T-helper 1 cell treated with Interleukin-12 subunit alpha and Interleukin-12 subunit beta and Interleukin-4 antibody, amounts not matched to agents 30 ng/mL and 1 ng/mL, for 36 hours (primary cell): ENCODE measurements around the gene MGAT4A. TPM values are rescaled to one million over a fixed set of nuclear protein-coding genes. Genes with fewer than 3 reads are reported as not detected.
"Not testable (repeated sequence)": the region's sequence is repeated elsewhere in the genome, so short reads cannot be mapped to it uniquely, and the experiment has no call there.

Experiments
- intact Hi-C: fragments of 100-400 bp; cut with micrococcal nuclease; formaldehyde crosslinking; loops from one replicate; pipeline ENCODE4 v1.15.1; 2024
- total RNA-seq: library from RNA; stranded (reverse); gene quantifications from 2 replicates; pipeline ENCODE4 v1.2.3, GENCODE V29; 2022

The MGAT4A gene
- total RNA-seq, 1 donor from 2014 or later: 120 TPM

DNA sequence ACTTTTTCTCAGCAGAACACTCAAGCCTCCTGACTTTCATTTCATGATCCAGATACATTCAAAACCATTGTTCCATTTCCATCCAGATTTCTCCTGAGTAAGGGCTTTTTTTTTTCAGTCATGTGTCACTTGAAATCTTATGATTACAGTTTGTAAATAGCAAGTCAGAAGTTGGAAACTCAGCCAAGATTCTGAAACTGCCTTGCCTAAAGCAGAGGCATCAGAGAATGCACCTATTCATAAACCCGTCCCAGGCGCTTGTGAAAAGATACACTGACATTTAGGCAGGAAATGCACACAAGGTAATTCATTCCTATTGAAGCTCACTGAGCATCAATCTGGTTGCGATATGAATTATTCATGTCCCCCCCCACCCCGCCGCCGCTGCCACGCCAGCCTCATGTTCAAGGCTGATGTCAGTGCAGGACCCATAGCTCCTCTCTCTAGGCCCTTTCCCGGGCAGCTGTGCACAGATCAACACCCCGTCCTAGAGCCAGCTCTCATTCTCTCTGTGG lies 30.4 kb upstream of the MGAT4A start:
- intact Hi-C loops: loop anchor here (1.0 to 10.0 kb wide), 3 partner anchors 10 to 573 kb away; partner anchors contain the start of genes EIF5B and TXNDC9

DNA sequence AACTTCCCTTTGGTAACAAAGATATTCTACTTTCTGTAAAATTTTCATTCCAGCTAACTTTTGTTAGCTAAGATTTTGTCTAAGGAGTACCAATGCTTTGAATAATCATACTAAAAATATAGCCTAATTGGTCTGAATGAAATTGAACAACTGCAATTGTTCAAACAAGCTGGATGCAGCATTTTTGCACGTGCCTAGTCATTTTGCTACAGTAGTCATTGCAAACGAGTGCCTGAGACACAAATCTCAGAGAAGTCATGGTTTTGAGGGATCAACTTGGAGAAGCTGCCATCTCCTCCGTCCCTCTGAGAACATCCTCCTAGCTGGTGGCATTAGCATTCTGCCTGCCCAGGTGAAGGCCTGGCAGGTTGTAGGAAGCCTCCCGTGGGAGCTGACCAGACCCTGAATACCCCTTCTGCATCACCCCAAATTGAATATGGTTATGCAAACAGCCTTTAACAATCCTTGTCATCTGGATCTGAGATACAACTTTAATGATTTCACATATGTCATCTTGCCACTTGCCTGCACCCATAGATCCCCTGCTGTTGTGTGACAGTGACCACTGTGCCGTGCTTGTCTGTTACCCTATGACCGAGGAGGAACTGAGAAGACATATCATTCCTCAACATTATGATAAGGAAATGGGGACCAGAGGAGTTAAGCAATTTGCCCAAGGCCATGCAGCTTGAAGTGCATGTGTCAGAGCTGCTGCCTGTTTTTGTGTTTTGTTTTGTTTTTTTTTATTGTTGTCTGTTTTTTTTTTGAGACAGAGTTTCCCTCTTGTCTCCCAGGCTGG lies 29.1 kb upstream of the MGAT4A start:
- intact Hi-C loops: loop anchor here (10.0 kb wide), 1 partner anchor 575 kb away; the partner anchor contains the start of genes EIF5B and TXNDC9

DNA sequence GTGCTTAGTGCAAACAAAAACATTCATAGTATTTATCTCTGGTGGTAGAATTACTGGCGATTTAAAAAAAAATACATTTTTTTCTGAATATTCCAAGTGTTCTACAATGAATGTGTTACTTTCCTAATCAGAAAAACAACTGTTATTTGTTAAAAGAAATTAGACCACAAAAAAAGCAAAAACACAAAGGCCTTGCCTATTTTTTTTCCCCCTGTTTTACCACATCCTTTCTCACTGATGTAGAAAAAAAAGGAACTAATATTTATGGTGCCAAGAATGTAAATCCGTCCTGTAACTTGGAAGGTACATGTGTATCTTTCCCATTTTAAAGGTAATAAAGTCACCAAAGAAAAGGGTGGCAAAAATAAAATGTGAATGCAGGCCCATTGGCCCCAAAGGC lies 28.4 kb upstream of the MGAT4A start:
- intact Hi-C loops: no loop called here

DNA sequence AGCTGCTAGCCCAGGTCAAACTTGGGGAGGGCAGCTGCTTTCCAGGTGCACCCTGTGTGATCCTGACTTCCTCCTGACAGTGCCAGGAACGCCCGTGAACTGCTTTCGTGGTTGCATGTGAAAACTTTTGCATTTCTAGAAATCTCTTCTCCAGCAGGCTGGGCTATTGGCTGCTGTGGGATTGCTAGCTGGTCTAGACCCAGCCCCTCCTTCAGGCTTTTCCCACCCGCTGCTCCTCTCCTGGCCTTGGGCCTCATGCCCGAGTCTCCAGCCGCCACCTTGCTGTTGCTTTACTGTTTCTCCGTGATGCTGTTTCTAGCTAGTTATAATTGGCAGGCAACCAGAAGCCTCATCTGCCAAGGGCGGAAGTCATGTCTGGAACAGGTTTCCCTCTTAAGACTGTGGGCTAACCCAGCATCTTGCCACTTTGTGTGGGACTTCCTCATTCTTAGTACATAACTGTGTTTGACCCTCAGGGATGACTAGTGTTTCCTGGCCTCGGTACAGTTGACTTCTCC lies 27.0 kb upstream of the MGAT4A start:
- intact Hi-C loops: loop anchor here (1.0 kb wide), 2 partner anchors 22 to 109 kb away; no protein-coding TSS in a partner anchor

DNA sequence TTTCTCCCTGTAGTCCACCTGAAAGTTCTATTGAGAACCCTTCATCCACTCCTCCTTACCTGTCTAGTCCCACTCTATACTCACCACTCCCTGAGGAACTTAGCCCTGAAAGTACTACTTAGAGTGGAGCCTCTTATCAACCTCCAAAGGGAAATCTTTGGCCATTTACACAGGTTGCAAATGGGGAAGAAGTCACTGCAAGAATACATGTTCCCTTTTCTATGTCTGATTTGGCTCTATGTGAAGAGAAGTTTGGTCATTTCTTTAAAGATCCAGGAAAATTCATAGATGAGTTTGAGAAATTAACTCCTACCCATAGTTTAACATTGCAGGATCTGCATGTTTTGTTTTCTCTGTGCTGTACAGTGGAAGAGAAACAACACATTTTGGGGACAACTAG lies 22.9 kb upstream of the MGAT4A start:
- intact Hi-C loops: no loop called here

DNA sequence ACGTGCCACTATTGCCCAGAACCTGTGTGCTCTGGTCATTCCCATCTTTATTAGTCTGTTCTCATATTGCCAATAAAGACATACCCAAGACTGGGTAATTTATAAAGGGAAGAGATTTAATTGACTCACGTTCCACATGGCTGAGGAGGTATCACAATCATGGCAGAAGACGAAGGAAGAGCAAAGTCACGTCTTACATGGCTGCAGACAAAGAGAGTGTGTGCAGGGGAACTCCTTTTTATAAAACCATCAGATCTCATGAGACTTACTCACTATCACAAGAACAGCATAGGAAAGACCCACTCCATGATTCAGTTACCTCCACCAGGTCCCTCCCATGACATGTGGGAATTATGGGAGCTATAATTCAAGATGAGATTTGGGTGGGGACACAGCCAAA lies 21.8 kb upstream of the MGAT4A start:
- intact Hi-C loops: not testable (repeated sequence)

DNA sequence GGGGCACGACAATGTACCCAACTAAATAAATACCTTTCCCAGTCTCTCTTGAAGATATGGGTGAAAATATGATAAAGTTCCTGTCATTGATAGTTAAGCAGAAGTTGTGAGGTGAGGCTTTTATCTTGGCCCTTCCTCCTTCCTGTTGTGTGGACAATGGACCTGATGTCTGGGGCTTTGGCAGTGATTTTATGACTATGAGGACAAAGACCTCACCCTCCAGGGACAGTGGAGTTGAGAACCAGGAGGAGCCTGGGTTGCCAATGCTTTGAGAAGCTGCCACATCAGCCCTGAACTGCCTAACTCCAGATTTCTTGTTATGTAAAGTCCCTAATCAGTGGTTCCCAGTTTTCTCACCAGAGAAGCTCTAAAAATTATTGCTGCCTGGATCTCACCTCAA lies 20.8 kb upstream of the MGAT4A start:
- intact Hi-C loops: no loop called here

DNA sequence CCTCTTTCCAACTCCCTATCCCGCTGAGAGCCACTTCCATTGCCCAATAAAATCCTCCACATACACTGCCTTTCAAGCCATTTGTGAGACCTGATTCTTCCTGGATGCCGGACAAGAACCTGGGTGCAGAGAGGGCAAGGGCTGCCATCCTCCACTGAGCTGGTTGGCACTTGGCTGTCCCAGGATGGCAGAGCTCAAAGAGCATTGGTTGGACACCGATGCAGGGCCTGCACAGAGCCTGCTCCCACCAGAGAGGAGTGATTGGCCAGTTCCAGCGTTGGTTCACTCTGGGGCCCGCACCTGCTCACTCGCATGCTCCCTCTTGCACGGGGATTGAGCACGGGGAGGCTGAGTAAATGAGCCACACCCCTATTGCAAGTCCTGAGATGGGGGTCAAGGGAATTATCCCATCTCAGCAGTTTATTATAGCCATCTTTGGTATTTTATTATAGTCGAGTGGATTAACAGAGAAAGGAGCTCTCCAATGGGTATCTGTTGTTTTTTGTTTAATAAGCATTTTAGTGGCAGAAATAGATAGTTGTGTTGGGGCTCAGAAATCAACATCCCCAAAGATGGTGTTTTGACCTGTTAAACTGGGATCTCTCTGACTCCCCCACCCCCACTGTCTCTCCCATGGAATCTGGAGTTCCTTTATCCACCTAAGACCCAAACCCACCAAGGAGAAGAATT lies 19.8 kb upstream of the MGAT4A start:
- intact Hi-C loops: no loop called here

DNA sequence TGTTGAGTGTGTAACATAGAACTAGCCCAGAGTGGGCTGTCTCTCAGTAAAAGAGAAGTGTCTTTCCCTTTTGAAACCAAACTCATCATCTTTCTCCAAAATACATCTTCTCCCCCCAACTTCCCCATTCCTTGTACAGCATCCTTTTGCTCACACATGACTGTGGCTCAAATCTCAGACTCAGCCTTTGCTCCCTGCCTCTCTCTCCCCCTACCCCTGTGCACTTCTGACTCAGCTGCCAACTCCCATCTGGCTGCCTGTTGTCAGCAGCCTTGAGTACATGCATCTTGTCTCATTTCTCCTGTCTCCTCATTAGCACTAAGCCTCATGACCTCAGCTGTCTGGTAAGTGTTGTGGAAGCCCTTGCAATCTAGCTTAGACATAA lies 18.1 kb upstream of the MGAT4A start:
- intact Hi-C loops: loop anchor here (1.0 kb wide), 1 partner anchor 12 kb away; no protein-coding TSS in a partner anchor

DNA sequence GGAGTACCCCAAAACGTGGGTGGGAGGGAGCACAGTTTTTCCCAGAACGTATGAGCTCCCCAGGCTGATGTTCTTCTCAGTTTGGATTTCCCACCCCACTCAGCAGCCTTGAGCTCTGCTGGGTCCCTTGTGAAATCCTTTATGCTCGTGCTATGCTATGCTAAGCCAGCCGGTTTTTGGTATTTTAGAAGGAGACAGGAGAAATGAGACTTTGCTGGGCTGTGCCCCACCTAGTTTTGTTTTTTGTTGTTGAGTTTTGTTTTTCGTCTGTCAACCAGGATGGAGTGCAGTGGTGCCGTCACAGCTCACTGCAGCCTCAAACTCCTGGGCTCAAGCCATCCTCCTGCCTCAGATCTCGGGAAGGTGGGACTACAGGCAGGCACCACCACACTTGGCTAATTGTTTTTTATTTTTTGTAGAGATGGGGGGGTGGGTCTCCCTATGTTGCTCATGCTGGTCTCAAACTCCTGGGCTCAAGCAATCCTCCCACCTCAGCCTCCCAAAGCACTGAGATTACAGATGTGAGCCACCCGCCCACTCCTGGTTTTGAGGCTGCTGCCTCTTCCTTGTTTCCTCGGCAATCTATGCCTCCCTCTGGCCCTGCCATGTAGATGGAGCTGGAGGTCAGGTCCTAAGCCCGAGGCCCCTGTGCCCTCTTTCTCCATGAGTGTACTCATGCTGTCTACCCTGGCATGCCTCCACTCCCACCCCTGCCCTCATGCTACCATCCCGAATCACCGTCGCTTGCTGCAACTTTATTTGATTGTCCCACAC lies 17.5 kb upstream of the MGAT4A start:
- intact Hi-C loops: loop anchor here (1.0 kb wide), 1 partner anchor 13 kb away; no protein-coding TSS in a partner anchor

DNA sequence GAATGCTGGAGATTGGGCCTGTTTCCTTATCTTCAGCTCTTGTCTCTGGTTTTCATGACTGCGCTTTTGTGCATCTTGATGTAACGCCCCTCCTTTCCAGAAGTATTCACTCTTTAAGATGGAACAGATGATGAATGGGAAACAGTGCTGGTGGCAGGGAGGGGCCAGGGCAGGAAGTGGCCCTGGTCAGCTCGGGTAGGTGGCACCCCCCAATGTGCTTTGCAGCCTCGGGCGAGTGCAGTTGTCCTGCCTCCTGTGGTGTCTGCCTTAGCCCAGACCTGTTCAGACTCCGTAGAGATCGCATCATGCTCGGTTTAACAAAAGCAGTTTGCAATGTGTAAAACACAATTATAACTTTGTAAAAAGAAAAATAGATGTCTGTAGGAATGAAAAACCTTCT lies 17.0 kb upstream of the MGAT4A start:
- intact Hi-C loops: no loop called here

DNA sequence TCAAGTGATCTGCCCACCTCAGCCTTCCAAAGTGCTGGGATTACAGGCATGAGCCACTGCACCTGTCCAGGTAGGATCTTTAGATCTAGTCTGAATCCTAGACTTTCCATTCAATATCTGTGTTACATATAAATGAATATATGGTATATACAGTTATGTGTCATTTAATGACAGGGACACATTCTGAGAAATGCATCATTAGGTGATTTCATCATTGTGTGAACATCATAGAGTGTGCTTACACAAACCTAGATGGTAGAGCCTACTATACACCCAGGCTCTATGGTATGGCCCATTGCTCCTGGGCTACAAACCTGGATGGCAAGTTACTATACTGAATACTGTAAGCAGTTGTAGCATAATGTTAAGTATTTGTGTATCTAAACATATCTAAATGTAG lies 15.5 kb upstream of the MGAT4A start:
- intact Hi-C loops: no loop called here

DNA sequence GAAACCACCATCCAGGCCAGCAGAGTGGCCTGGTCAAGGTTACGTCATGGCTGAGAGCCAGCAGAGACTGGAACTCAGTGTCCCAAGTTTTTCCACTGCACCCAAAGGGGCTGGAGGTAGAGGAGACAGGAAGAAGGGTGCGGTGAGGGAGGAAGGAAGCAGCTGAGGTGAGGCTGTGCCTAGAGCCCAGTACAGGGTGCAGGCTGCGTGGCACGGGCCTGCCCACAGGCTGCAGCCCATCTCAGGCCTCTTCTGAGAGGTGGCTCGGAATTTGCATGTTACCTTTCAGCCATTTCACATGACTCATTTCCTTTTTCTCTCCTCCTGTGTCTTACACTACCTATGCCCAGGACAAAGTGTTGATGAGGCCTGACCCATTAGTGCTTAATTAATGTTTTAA lies 13.7 kb upstream of the MGAT4A start:
- intact Hi-C loops: no loop called here

DNA sequence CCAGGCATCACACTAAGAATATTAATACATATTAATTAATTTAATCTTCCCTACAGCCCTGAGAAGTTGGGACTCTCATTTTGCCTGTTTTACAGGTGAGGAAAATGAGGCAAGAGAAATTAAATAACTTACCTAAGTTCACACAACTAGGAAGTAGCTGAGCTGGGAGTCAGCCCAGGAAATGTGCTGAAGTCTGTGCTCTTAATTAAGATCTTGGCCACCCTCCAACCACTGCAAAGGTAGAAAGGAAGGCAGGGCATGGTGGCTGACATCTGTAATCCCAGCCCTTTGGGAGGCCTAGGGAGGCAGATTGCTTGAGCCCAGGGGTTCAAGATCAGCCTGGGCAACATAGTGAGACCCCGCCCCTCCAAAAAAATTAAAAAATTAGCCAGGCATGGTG lies 12.9 kb upstream of the MGAT4A start:
- intact Hi-C loops: no loop called here

DNA sequence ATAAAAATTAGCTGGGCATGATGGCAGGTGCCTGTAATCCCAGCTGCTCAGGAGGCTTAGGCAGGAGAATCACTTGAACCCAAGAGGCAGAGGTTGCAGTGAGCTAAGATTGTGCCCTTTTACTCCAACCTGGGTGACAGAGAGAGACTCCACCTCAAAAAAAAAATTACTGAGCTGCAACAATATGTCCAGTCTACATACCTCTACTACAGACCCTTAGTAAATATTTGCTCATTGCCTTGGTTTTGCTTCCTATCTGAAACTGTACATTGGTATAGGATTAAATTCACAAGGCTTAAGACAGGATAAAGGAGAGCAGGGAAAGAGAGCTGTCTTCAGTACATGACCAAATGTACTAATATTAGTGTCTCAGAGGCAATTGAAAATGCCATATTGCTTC lies 8.1 kb upstream of the MGAT4A start:
- intact Hi-C loops: loop anchor here (10.0 kb wide), 3 partner anchors 274 to 746 kb away; partner anchors contain the start of genes EIF5B and TXNDC9

DNA sequence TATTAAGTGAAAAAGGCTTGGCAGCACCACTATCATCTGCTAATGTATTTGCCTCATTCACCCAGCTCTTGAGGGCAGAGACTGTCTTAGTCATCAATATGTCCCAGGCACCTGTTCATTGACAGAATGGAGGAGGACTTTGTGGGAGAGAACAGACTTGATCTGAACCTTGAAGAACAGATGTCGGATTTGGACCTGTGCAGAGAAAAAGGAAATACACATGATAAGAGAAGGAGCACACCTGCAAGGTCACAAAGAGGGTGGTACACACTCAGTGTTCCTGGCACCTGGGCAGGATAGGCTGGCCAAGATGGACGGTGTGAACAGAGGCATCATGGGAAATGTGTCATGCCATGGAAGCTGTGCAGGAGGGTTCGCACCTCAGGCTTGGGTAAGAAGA lies 7.4 kb upstream of the MGAT4A start:
- intact Hi-C loops: loop anchor here (10.0 kb wide), 3 partner anchors 274 to 746 kb away; partner anchors contain the start of genes EIF5B and TXNDC9

DNA sequence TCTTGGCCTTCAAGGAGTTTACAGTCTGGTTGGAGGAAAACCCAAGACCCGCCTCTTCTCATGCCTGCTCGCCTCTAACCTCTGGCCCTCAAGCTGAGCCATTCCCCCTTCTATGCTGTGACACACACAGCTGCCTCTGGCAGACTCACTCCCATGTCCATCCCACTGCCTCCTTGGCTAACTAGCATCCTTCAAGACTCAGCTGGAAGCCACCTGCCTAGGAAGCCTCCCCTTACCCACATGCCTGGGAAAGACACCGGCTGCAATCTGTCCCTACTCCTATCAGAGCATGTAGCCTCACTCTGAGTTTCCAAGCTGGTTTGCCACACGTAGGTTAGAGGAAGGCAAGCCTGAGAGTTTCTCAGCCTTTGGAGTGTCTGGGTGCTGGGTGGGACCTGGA lies 6.9 kb upstream of the MGAT4A start:
- intact Hi-C loops: loop anchor here (2.0 to 10.0 kb wide), 4 partner anchors 91 to 747 kb away; partner anchors contain the start of genes EIF5B and TXNDC9

DNA sequence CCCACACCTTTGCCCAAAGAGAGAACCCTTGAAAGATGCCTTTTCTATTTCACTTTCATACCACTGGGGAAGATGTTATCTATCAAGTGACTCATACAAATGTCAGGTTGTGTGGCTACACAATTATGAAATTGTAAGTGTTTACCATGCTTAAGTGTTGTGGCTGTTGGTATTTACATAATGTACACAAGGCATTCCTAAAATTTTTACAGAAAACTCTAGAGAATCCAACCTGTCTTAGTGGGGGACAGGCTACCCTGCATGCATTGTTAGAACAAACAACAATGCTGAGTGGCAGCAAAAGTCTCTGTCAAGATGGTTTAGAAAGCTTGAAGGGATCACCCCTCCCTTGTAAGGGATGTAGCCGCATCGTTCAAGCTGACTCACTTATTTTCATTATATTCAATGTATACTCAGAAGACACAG lies 5.5 kb upstream of the MGAT4A start:
- intact Hi-C loops: loop anchor here (1.0 to 10.0 kb wide), 9 partner anchors 22 to 748 kb away; partner anchors contain the start of genes EIF5B and TXNDC9

DNA sequence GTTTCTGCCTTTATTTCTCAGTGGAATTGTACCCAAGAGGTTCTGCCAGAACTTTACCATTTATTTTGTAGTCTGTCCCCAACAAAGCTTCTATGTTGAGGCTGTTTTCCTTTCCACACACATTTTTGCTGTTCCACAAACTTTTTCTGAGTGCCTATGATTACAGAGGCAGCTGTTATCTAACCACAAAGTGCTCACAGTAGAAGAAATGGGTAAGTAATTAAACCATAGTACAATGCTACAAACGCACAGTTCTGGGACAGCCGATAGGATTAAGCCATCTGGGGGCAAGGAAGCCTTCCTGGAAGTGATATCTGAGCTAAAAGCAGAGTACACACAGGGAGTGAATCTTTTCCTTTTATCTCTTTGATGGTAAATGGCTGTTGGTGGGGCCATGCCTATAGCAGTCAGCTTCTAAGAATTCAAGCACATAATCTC lies 3.9 kb upstream of the MGAT4A start:
- intact Hi-C loops: loop anchor here (10.0 kb wide), 3 partner anchors 270 to 750 kb away; partner anchors contain the start of genes EIF5B and TXNDC9

DNA sequence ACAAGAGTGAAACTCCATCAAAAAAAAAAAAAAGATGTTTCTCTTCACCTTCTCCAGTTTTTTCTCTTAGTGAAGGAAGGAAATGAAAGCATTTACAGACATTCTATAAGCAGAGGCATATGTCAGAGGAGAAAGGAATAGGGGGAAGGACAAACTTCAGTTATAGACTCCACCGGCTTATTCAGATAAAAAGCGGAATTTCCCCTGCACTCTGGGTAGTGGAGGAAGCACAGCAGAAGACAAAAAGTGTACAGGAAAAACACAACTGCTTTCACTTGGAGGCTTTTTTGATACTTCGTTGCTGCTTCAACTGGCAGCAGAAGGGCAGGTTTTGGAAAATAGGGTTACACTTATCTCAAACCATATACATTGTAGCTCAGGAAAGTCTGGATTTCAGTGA lies 3.2 kb upstream of the MGAT4A start:
- intact Hi-C loops: loop anchor here (10.0 kb wide), 3 partner anchors 269 to 751 kb away; partner anchors contain the start of genes EIF5B and TXNDC9
